ENCODE data around the gene HACD1.

DNA sequence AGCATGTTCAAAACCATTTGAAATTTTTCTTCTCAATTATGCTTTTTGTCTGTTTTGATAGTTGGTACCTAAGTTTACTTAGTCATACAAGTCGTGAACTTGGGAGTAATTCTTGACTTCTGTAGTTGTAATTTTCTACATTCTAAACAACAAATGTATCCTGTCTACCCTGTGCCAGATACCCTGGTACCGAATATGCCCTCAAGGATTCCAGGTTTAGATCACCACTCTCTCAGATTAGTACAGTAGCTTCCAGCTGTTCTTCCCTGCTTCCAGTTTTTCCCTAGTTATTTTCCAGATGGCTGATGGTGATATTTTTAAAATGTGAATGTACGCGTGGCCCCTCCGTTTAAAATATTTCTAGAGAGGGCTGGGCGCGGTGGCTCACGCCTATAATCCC is 33.2 kb upstream of the HACD1 start:
- TF ChIP-seq, protein P1, sequence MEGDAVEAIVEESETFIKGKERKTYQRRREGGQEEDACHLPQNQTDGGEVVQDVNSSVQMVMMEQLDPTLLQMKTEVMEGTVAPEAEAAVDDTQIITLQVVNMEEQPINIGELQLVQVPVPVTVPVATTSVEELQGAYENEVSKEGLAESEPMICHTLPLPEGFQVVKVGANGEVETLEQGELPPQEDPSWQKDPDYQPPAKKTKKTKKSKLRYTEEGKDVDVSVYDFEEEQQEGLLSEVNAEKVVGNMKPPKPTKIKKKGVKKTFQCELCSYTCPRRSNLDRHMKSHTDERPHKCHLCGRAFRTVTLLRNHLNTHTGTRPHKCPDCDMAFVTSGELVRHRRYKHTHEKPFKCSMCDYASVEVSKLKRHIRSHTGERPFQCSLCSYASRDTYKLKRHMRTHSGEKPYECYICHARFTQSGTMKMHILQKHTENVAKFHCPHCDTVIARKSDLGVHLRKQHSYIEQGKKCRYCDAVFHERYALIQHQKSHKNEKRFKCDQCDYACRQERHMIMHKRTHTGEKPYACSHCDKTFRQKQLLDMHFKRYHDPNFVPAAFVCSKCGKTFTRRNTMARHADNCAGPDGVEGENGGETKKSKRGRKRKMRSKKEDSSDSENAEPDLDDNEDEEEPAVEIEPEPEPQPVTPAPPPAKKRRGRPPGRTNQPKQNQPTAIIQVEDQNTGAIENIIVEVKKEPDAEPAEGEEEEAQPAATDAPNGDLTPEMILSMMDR (IDR thresholded peaks at IDR 0.05) = no peak
- TF ChIP-seq POLR2A (IDR thresholded peaks at IDR 0.05) = no peak
